PC-3 (cell line): ENCODE results near the gene CYLD.

Experiments used
- EZH2phosphoT487 ChIP-seq: fragments of 300-600 bp; sonication (generic); IDR thresholded peaks from 2 replicates; pipeline ENCODE4 v1.6.1; 2018; ENCODE audit warnings: mild to moderate bottlenecking, antibody characterized with exemption, low read length, borderline replicate concordance
- TF ChIP-seq, protein P1 (sequence below): fragments of 300-600 bp; sonication (generic); conservative IDR thresholded peaks from 2 replicates; pipeline ENCODE4 v1.5.1; 2017; ENCODE audit warnings: antibody characterized with exemption, low read depth, mild to moderate bottlenecking, low read length

DNA sequence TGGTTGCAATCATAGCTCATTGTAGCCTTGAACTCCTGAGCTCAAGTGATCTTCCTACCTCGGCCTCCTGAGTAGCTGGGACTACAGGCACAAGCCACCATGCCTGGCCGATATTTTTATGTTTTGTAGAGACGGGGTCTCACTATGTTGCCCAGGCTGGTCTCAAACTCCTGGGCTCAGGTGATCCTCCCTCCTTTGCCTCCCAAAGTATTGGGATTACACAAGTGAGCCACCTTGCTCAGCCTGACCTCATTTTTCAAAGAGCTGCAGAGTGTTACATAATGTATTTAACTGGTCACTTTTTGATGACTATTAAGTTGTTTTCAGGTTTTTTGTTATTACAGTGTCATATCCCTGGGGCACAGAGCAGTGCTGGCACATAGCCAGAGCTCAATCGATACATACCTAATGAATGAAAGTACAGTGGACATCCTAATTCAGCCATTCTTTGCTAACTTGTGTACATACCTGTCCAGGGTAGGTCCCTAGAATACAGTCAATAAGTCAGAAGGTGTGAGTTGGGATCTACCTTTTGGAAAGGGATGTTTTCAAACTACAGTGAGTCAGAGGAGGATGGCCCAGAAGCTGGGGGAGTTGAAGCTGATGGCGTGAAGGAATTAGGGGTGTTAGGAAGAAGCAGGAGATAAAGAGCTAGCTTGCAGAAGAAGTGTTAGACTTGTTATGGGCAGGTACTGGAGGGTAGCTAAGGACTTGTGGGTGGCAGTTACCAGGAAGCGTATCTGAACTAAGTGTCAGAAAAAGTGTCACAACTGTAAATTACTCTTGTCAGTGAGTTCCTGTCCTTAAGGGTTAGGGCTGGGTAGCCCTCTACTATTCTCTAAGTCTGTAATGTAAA, 20.1 kb upstream of the CYLD start:
- TF ChIP-seq, protein P1, sequence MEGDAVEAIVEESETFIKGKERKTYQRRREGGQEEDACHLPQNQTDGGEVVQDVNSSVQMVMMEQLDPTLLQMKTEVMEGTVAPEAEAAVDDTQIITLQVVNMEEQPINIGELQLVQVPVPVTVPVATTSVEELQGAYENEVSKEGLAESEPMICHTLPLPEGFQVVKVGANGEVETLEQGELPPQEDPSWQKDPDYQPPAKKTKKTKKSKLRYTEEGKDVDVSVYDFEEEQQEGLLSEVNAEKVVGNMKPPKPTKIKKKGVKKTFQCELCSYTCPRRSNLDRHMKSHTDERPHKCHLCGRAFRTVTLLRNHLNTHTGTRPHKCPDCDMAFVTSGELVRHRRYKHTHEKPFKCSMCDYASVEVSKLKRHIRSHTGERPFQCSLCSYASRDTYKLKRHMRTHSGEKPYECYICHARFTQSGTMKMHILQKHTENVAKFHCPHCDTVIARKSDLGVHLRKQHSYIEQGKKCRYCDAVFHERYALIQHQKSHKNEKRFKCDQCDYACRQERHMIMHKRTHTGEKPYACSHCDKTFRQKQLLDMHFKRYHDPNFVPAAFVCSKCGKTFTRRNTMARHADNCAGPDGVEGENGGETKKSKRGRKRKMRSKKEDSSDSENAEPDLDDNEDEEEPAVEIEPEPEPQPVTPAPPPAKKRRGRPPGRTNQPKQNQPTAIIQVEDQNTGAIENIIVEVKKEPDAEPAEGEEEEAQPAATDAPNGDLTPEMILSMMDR: no peak
- TF ChIP-seq EZH2phosphoT487: no peak
